ENCODE data around the gene PPP1R2. TPM values are rescaled to one million over a fixed set of nuclear protein-coding genes. Genes with fewer than 3 reads are reported as not detected.
"Not testable (repeated sequence)": the region's sequence is repeated elsewhere in the genome, so short reads cannot be mapped to it uniquely, and the experiment has no call there.

The PPP1R2 gene
- total and polyA plus RNA-seq, 4 donors: 26.2 to 77.0 (median 46.5) TPM

DNA sequence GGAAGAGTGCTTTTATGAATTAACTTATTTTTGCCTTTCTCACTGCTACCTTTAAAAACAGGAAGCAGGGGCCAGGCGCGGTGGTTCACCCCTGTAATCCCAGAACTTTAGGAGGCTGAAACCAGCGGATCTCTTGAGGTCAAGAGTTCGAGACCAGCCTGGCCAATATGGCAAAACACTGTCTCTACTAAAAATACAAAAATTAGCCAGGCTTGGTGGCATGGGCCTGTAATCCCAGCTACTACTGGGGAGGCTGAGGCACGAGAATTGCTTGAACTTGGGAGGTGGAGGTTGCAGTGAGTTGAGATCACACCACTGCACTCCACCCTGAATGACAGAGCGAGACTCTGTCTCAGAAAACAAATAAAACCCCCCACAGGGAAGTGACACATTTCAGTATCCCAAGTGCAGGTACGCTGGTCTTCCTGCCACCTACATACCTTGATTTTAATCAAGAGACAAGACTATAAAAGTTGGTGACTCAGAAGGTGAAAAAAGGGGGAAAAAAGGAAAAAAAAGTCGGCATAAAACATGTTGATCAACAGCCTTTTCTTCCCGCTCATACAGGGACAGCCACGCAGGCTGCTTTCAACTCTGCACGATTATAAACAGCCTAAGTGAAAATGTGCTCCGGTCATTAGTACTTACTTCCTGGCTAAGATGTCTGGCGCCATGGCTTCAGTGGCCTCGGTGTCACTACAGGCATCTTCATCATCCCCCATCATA is 18.8 kb downstream of the PPP1R2 start:
- Histone ChIP-seq H3K36me3 (ENCODE audit: control insufficient read depth in 4 of 4, insufficient read depth in 4 of 4, low read length in 4 of 4) (peaks cover 0 to 14% (median 5%) of the 10 kb centered on the region in 4 donors), H3K27me3 (ENCODE audit: control insufficient read depth in 3 of 3, insufficient read depth in 3 of 3, low read length in 2 of 3) (no peaks in the 10 kb centered on the region), H3K9me3 (ENCODE audit: control insufficient read depth in 4 of 4, insufficient read depth in 3 of 4, low read length in 3 of 4) (no peaks in the 10 kb centered on the region), H3K4me3 (no peak overlapping the region), H3K4me1 (ENCODE audit: control insufficient read depth in 5 of 5, insufficient read depth in 5 of 5, low read length in 5 of 5) (no peaks in the 10 kb centered on the region), H3K27ac (ENCODE audit: low read depth in 1 of 2, low read length in 1 of 2) (peak overlapping the region in 1 of 2 donors; percentile 40), H3K9ac (ENCODE audit: insufficient read depth in 1 of 2, low read length in 2 of 2) (no peak overlapping the region)
- ATAC-seq (ENCODE audit: insufficient read depth, low FRiP score): no peak
- 76 to 83% methylated on average over 14 of the region's 14 CpGs for WGBS, 2 donors
- TF ChIP-seq, protein P1, sequence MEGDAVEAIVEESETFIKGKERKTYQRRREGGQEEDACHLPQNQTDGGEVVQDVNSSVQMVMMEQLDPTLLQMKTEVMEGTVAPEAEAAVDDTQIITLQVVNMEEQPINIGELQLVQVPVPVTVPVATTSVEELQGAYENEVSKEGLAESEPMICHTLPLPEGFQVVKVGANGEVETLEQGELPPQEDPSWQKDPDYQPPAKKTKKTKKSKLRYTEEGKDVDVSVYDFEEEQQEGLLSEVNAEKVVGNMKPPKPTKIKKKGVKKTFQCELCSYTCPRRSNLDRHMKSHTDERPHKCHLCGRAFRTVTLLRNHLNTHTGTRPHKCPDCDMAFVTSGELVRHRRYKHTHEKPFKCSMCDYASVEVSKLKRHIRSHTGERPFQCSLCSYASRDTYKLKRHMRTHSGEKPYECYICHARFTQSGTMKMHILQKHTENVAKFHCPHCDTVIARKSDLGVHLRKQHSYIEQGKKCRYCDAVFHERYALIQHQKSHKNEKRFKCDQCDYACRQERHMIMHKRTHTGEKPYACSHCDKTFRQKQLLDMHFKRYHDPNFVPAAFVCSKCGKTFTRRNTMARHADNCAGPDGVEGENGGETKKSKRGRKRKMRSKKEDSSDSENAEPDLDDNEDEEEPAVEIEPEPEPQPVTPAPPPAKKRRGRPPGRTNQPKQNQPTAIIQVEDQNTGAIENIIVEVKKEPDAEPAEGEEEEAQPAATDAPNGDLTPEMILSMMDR (IDR thresholded peaks at IDR 0.05; ENCODE audit: control extremely low read depth, extremely low read depth): no peak
- DNase-seq: no peak

DNA sequence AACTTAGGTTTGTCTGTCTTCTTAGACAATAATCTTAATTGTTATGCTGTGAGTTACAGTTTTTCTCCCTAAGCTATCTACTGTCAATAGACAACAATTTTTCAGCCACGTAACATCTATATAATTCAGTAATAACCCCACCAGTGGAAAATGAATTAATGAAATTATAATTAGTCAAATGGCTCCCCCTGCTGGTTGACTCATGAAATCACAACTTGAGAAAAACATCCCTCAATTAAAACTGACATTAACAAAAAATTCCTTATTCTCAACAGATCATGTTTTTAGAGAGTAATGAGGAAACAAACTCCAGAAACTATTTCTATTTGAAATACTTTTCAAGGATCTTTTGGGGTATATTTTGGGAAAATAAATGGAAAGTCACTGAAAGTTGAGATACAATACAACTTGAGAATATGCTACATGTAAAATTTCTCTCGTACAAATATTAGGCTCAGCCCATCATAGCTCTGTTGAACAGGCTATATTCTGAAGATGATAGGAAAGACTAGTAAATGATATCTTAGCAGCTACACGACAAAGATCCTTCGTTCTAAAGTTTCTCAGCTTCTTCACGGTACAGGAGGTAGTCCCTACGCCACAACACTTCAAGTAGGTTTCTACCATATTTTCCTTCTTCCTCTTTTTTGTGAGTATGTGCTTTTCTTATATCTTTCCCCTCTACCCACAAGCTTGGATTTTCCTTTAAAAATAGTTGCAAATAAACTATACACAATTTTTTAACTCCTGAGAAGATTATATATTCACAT is 20.7 kb downstream of the PPP1R2 start:
- Histone ChIP-seq H3K27me3 (ENCODE audit: control insufficient read depth in 3 of 3, insufficient read depth in 3 of 3, low read length in 2 of 3) (no peaks in the 10 kb centered on the region), H3K4me1 (ENCODE audit: control insufficient read depth in 5 of 5, insufficient read depth in 5 of 5, low read length in 5 of 5) (no peaks in the 10 kb centered on the region), H3K36me3 (ENCODE audit: control insufficient read depth in 4 of 4, insufficient read depth in 4 of 4, low read length in 4 of 4) (peaks cover 0 to 10% (median 4%) of the 10 kb centered on the region in 4 donors), H3K9me3 (ENCODE audit: control insufficient read depth in 4 of 4, insufficient read depth in 3 of 4, low read length in 3 of 4) (no peaks in the 10 kb centered on the region), H3K27ac (ENCODE audit: low read depth in 1 of 2, low read length in 1 of 2) (no peak overlapping the region), H3K4me3 (no peak overlapping the region), H3K9ac (ENCODE audit: insufficient read depth in 1 of 2, low read length in 2 of 2) (no peak overlapping the region)
- peak in 2 of 3 donors; percentile 62 to 68 for DNase-seq
- TF ChIP-seq, protein P1 (IDR thresholded peaks at IDR 0.05; ENCODE audit: control extremely low read depth, extremely low read depth): peak; percentile 52
- ATAC-seq (ENCODE audit: insufficient read depth, low FRiP score): no peak
- WGBS, 2 donors: 53 to 57% methylated on average over 6 of the region's 6 CpGs

DNA sequence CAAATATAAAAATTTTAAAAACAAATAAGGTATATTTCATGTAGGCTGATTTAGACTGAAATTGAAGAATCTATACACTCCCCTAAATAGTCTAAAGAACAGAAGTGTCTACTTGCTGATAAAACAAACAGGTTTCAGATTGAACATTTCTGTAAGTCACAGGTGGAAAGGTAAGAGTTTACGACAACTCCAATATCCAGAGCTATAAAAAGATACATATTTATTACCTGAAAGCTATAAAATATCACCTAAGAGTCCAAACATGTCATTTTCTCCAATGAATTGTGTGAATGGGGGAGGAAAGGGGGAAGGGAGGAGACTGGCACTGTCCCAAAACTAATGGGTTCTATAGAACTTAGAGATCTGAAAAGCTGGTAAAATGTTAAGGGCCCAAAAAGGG is 26.1 kb downstream of the PPP1R2 start:
- Histone ChIP-seq H3K4me1 (ENCODE audit: control insufficient read depth in 5 of 5, insufficient read depth in 5 of 5, low read length in 5 of 5) (peaks cover 0 to 5% (median 0%) of the 10 kb centered on the region in 5 donors), H3K27ac (ENCODE audit: low read depth in 1 of 2, low read length in 1 of 2) (no peak overlapping the region), H3K9ac (ENCODE audit: insufficient read depth in 1 of 2, low read length in 2 of 2) (no peak overlapping the region), H3K4me3 (no peak overlapping the region), H3K27me3 (ENCODE audit: control insufficient read depth in 3 of 3, insufficient read depth in 3 of 3, low read length in 2 of 3) (no peaks in the 10 kb centered on the region), H3K9me3 (ENCODE audit: control insufficient read depth in 4 of 4, insufficient read depth in 3 of 4, low read length in 3 of 4) (no peaks in the 10 kb centered on the region), H3K36me3 (ENCODE audit: control insufficient read depth in 4 of 4, insufficient read depth in 4 of 4, low read length in 4 of 4) (peaks cover 5 to 23% (median 12%) of the 10 kb centered on the region in 4 donors)
- DNase-seq (no peak), ATAC-seq (ENCODE audit: insufficient read depth, low FRiP score) (no peak)
- WGBS, 2 donors: 93 to 97% methylated on average over 1 of the region's 1 CpG
- TF ChIP-seq, protein P1 (IDR thresholded peaks at IDR 0.05; ENCODE audit: control extremely low read depth, extremely low read depth): no peak

DNA sequence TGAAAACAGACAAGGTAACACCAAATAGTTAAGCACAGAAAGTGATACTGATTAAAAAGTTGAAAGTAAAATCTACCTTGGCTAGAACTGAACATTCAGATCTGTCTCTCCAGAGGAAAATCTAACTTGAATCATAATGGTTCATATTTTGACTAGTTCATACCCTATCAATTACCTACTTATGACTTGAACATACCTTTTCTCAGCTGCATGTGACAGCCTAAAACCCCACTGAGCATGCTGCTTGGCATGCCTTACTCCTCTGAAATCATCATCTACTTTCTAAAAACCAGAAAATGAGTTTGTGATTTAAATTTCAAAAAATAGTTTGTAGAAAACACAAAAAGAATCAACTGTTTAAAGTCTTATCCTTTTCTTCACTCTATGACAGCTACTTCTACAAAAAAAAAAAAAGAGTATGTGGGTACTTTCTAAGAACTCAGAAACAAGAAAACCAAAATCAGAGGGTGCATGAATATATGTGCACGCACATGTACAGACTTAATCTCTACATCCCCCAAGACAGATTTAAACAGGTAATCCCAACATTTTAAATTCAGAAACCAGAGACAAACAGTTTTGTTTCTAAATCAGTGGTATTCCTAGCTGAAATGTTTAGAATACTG is 28.4 kb downstream of the PPP1R2 start:
- DNase-seq; ATAC-seq (ENCODE audit: insufficient read depth, low FRiP score); H3K9ac ChIP-seq (ENCODE audit: insufficient read depth in 1 of 2, low read length in 2 of 2); H3K27me3 ChIP-seq (ENCODE audit: control insufficient read depth in 3 of 3, insufficient read depth in 3 of 3, low read length in 2 of 3); H3K4me1 ChIP-seq (ENCODE audit: control insufficient read depth in 5 of 5, insufficient read depth in 5 of 5, low read length in 5 of 5); H3K27ac ChIP-seq (ENCODE audit: low read depth in 1 of 2, low read length in 1 of 2); H3K9me3 ChIP-seq (ENCODE audit: control insufficient read depth in 4 of 4, insufficient read depth in 3 of 4, low read length in 3 of 4); H3K4me3 ChIP-seq: not testable (repeated sequence)
- H3K36me3 ChIP-seq (ENCODE audit: control insufficient read depth in 4 of 4, insufficient read depth in 4 of 4, low read length in 4 of 4): peaks cover 5 to 23% (median 12%) of the 10 kb centered on the region in 4 donors
- 100% methylated on average over 1 of the region's 1 CpG for WGBS, 2 donors

Data from lung (tissue), 12 donors.